GM12878 (cell line): ENCODE measurements around the gene ZNF335. TPM values are rescaled to one million over a fixed set of nuclear protein-coding genes. Genes with fewer than 3 reads are reported as not detected.

Experiments
- ATAC-seq: fragments of 200-7000 bp; cut with Tn5 transposase; 3 replicates; pipeline ENCODE4 v1.9.1; 2020; ENCODE audit warnings: mild to moderate bottlenecking, moderate library complexity
- BruUV-seq: library from RNA; stranded (reverse); fragments of 400-500 nt; replicated peaks from 2 replicates; lab custom pipeline; 2021; lab: Mats Ljungman, UMichigan
- CTCF ChIA-PET: fragments of 300-600 bp; sonication (Branson Sonifier 250); formaldehyde crosslinking; extraction: SDS; loops from one replicate; lab custom pipeline; 2021; ENCODE audit warnings: inconsistent platforms; lab: Yijun Ruan, JAX
- POLR2A ChIA-PET: fragments of 350-600 bp; formaldehyde crosslinking; extraction: SDS; loops from one replicate; lab custom pipeline; 2021; ENCODE audit warnings: inconsistent platforms; lab: Charles Lee
- RAD21 ChIA-PET: fragments of 300-600 bp; sonication (Branson Sonifier 250); formaldehyde crosslinking; loops from one replicate; lab custom pipeline; 2023; ENCODE audit warnings: antibody characterized with exemption; ENCODE audit not compliant: unreplicated experiment; lab: Charles Lee
- SMC1A ChIA-PET: fragments of 300-600 bp; sonication (Branson Sonifier 250); formaldehyde crosslinking; loops from one replicate; lab custom pipeline; 2023; ENCODE audit not compliant: unreplicated experiment, uncharacterized antibody; lab: Charles Lee
- DNase-seq: peaks from one replicate; pipeline ENCODE4 v3.0.0-alpha.2; 2011; ENCODE audit warnings: low read depth, low spot score
- FAIRE-seq: peaks from 3 replicates; lab custom pipeline; 2011; peaks lifted over from hg19 to GRCh38; lab: Jason Lieb, UNC
- H2AFZ ChIP-seq: 2 replicates; pipeline ENCODE4 v1.6.0; 2011; ENCODE audit warnings: low read depth, low read length, control low read depth; ENCODE audit not compliant: control insufficient read depth
- H3K27ac ChIP-seq: 2 replicates; pipeline ENCODE4 v1.5.1; 2011; ENCODE audit warnings: control low read depth; ENCODE audit not compliant: control insufficient read depth, insufficient read depth
- H3K27me3 ChIP-seq, 2 experiments: replicated peaks in 1 of 2; 2 replicates each; pipeline versions ENCODE4 v1.6.0 to v1.6.1; 2011; ENCODE audit warnings: low read length in 1 of 2; ENCODE audit not compliant: control insufficient read depth in 2 of 2, insufficient read depth in 2 of 2
- H3K36me3 ChIP-seq, 2 experiments: 2 replicates each; pipeline ENCODE4 v1.5.1; 2011; ENCODE audit warnings: low read length in 1 of 2; ENCODE audit not compliant: control insufficient read depth in 2 of 2, insufficient read depth in 2 of 2
- H3K4me1 ChIP-seq: 2 replicates; pipeline ENCODE4 v1.6.1; 2011; ENCODE audit warnings: mild to moderate bottlenecking, low read length, moderate library complexity, mixed read lengths; ENCODE audit not compliant: control insufficient read depth, insufficient read depth
- H3K4me2 ChIP-seq: 2 replicates; pipeline ENCODE4 v1.6.0; 2011; ENCODE audit warnings: control low read depth; ENCODE audit not compliant: control insufficient read depth, insufficient read depth
- H3K4me3 ChIP-seq: fragments of 200-600 bp; sonication (generic); 2 replicates; pipeline ENCODE4 v1.5.1; 2016
- H3K79me2 ChIP-seq: 2 replicates; pipeline ENCODE4 v1.6.0; 2011; ENCODE audit warnings: low read length; ENCODE audit not compliant: control insufficient read depth, insufficient read depth
- H3K9ac ChIP-seq: 2 replicates; pipeline ENCODE4 v1.8.0; 2011; ENCODE audit warnings: low read length, control low read depth, mixed read lengths; ENCODE audit not compliant: control insufficient read depth, insufficient read depth
- H3K9me3 ChIP-seq: replicated peaks from 3 replicates; pipeline ENCODE4 v1.5.1; 2011; ENCODE audit warnings: mild to moderate bottlenecking, low read length; ENCODE audit not compliant: control insufficient read depth, insufficient read depth
- H4K20me1 ChIP-seq: 2 replicates; pipeline ENCODE4 v1.6.0; 2011; ENCODE audit not compliant: control insufficient read depth, insufficient read depth
- CTCF ChIP-seq, 3 experiments: IDR thresholded peaks in 2 of 3; conservative IDR thresholded peaks in 1 of 3; 2 replicates each; pipeline ENCODE4 v1.5.1; 2011; ENCODE audit warnings: low read depth in 3 of 3, low read length in 3 of 3, mild to moderate bottlenecking in 3 of 3, control low read depth in 2 of 3, moderate library complexity in 2 of 3, inconsistent platforms in 1 of 3, mixed read lengths in 1 of 3; ENCODE audit not compliant: control insufficient read depth in 2 of 3, insufficient read depth in 1 of 3; ENCODE audit errors: extremely low read depth in 1 of 3
- CUX1 ChIP-seq: IDR thresholded peaks from 2 replicates; pipeline ENCODE4 v1.6.1; 2012; ENCODE audit warnings: improper control_type of control experiment, low read depth, low read length; ENCODE audit not compliant: insufficient replicate concordance
- DPF2 ChIP-seq: fragments of 450-650 bp; IDR thresholded peaks from 2 replicates; pipeline ENCODE4 v1.6.1; 2017; ENCODE audit warnings: mild to moderate bottlenecking
- GABPA ChIP-seq: IDR thresholded peaks from 2 replicates; pipeline ENCODE4 v1.6.1; 2014; ENCODE audit warnings: antibody characterized with exemption, low read depth, mild to moderate bottlenecking, inconsistent platforms
- IRF3 ChIP-seq: fragments of 450-650 bp; IDR thresholded peaks from 2 replicates; pipeline ENCODE4 v1.6.1; 2014; ENCODE audit warnings: mild to moderate bottlenecking
- POLR2A ChIP-seq: IDR thresholded peaks from 2 replicates; pipeline ENCODE4 v1.6.1; 2011; ENCODE audit warnings: low read depth, mild to moderate bottlenecking, low read length
- POLR2AphosphoS5 ChIP-seq: IDR thresholded peaks from 2 replicates; pipeline ENCODE4 v1.6.1; 2011; ENCODE audit warnings: mild to moderate bottlenecking, low read length, inconsistent platforms
- STAT3 ChIP-seq: IDR thresholded peaks from 2 replicates; pipeline ENCODE4 v1.6.1; 2011; ENCODE audit warnings: low read depth, low read length, improper control_type of control experiment
- TCF3 ChIP-seq: IDR thresholded peaks from 2 replicates; pipeline ENCODE4 v1.6.1; 2012; ENCODE audit warnings: low read depth, mild to moderate bottlenecking, low read length, borderline replicate concordance; ENCODE audit not compliant: insufficient read depth
- TCF7 ChIP-seq: IDR thresholded peaks from 2 replicates; pipeline ENCODE4 v1.6.1; 2014; ENCODE audit warnings: antibody characterized with exemption, borderline replicate concordance
- USF1 ChIP-seq: IDR thresholded peaks from 2 replicates; pipeline ENCODE4 v1.6.1; 2011; ENCODE audit warnings: borderline replicate concordance, low read depth, mild to moderate bottlenecking, moderate library complexity, mixed read lengths, low read length; ENCODE audit not compliant: insufficient read depth; ENCODE audit errors: extremely low read length
- ZNF622 ChIP-seq: fragments of 450-650 bp; IDR thresholded peaks from 2 replicates; pipeline ENCODE4 v1.6.1; 2017; ENCODE audit warnings: mild to moderate bottlenecking, inconsistent platforms
- WGBS: methylation state at CpG from one replicate; pipeline ENCODE4 v1.1.6; 2016; ENCODE audit warnings: low lambda C conversion rate; ENCODE audit not compliant: insufficient replicate concordance, insufficient coverage; ENCODE audit errors: missing lambda C conversion rate; 5-methylcytosine and 5-hydroxymethylcytosine counted together
- in situ Hi-C: fragments of 300-500 bp; cut with MboI; formaldehyde crosslinking; loops from 9 replicates; pipeline ENCODE4 v1.14.3; 2018; ENCODE audit warnings: mixed read lengths
- intact Hi-C: fragments of 100-400 bp; cut with micrococcal nuclease; formaldehyde crosslinking; loops from one replicate; pipeline ENCODE4 v1.14.2; 2022; ENCODE audit not compliant: unreplicated experiment
- polyA plus RNA-seq, 11 experiments: library from polyadenylated mRNA; depleted of rRNA in 4 of 11; unstranded in 6 of 11; stranded (reverse) in 5 of 11; fragments of >200 nt; fragmentation: Nextera tagmentation in 4 of 11; fragmentation: Illumina TruSeq in 1 of 11; extraction: Ambion mirVana in 4 of 11; extraction: Trizol in 1 of 11; gene quantifications; 1 replicate in 1 of 11; 2 replicates in 10 of 11; pipeline versions ENCODE4 v1.2.1 to v1.2.3, GENCODE V29; 2011 to 2016; ENCODE audit warnings: inconsistent platforms in 2 of 11, missing spikeins in 2 of 11, low read depth in 1 of 11
- total RNA-seq, 4 experiments: library from RNA; depleted of rRNA in 3 of 4; stranded (reverse); fragments of >200 nt in 3 of 4; fragmentation: Illumina TruSeq in 1 of 4; extraction: Trizol in 1 of 4; gene quantifications; 2 replicates each; pipeline versions ENCODE4 v1.2.1 to v1.2.3, GENCODE V29; 2013 to 2021

Gene ZNF335
- total and polyA plus RNA-seq, 10 of the 15 experiments (the other 5 are each of a cell fraction or from before 2014, with no cell fraction given) = 0.74 to 30.1 (median 14.5) TPM

GRCh38 chr20:45950330-45950646 lies 21.7 kb downstream of the ZNF335 start (continued):
- TF ChIP-seq CTCF (IDR thresholded peaks at IDR 0.05 in 2 of 3, conservative IDR thresholded peaks at IDR 0.05 in 1 of 3; ENCODE audit: control insufficient read depth in 2 of 3, extremely low read depth in 1 of 3, insufficient read depth in 1 of 3, low read depth in 3 of 3, low read length in 3 of 3) (no peak), TCF3 (no peak)
- TF ChIP-seq, all 136 proteins: peak for 2

- SMC1A ChIA-PET = interaction anchor here (1.4 kb wide), 1 partner anchor 22 kb away, joined by 3 read pairs; the partner anchor contains the start of gene ZNF335
- CTCF ChIA-PET = interaction anchor here (1.2 to 8.0 kb wide), 2 partner anchors 12 to 20 kb away, joined by 4 to 33 read pairs; no protein-coding TSS in a partner anchor
- RAD21 ChIA-PET = interaction anchor here (0.6 to 0.7 kb wide), 2 partner anchors 11 to 15 kb away, joined by 3 read pairs; no protein-coding TSS in a partner anchor
- FAIRE-seq = no peak
- intact Hi-C loops (no loop called here), in situ Hi-C loops (no loop called here)
- peaks cover 14 to 59% of the 10 kb centered on the region in 2 experiments for H3K36me3 ChIP-seq
- no peak for DNase-seq
- no peak overlapping the region for H3K4me3 ChIP-seq
- no peak overlapping the region for H3K9ac ChIP-seq
- no TSS peak for BruUV-seq
- H3K27ac ChIP-seq = no peak overlapping the region
- no peaks in the 10 kb centered on the region for H3K27me3 ChIP-seq
- H4K20me1 ChIP-seq = no peaks in the 10 kb centered on the region
- H3K4me1 ChIP-seq = peaks cover 3% of the 10 kb centered on the region; the same call in 1 of the 2 replicates
- no peak overlapping the region for H3K4me2 ChIP-seq
- no peak overlapping the region for H2AFZ ChIP-seq
- ATAC-seq = no peak
- no peaks in the 10 kb centered on the region for H3K9me3 ChIP-seq
- 85% methylated on average over 12 of the region's 13 CpGs for WGBS
- POLR2A ChIA-PET = interaction anchor here (0.6 to 3.2 kb wide), 4 partner anchors 8 to 15 kb away, joined by 3 to 13 read pairs (median 4); no protein-coding TSS in a partner anchor
- H3K79me2 ChIP-seq = no peaks in the 10 kb centered on the region
- TF ChIP-seq CUX1 (no peak), ZNF622 (no peak), GABPA (no peak), DPF2 (no peak), TCF7 (no peak), USF1 (no peak), POLR2A (peak; percentile 33), POLR2AphosphoS5 (peak; percentile 38; the same call in 1 of the 2 replicates), IRF3 (no peak), STAT3 (no peak)
Observed at GRCh38 chr20:45949542-45950329, 22.3 kb downstream of the ZNF335 start.
